HEK293 (cell line): ENCODE data around the gene TFDP1.

Experiments
- CTCF ChIA-PET: fragments of 350-600 bp; formaldehyde crosslinking; extraction: SDS; loops from one replicate; lab custom pipeline; 2021; ENCODE audit warnings: antibody characterized with exemption; lab: Yijun Ruan, JAX
- POLR2A ChIA-PET: fragments of 300-600 bp; formaldehyde crosslinking; extraction: SDS; loops from one replicate; lab custom pipeline; 2020; ENCODE audit warnings: antibody characterized with exemption, inconsistent platforms; lab: Yijun Ruan, JAX
- H3K27ac ChIP-seq: fragments of 200-500 bp; sonication (Bioruptor generic); 2 replicates; pipeline ENCODE4 v1.5.1; 2014; ENCODE audit warnings: low read depth, low read length, control low read depth, inconsistent platforms; ENCODE audit errors: extremely low read depth
- H3K36me3 ChIP-seq, 2 experiments: fragments of 200-500 bp in 1 of 2; sonication (Bioruptor generic) in 1 of 2; 1 replicate in 1 of 2; 2 replicates in 1 of 2; pipeline ENCODE4 v1.5.1; 2014 to 2017; ENCODE audit warnings: inconsistent platforms in 2 of 2, low read length in 2 of 2; ENCODE audit not compliant: control insufficient read depth in 2 of 2, insufficient read depth in 1 of 2
- H3K4me1 ChIP-seq: fragments of 200-500 bp; sonication (Bioruptor generic); 2 replicates; pipeline ENCODE4 v1.5.1; 2014; ENCODE audit warnings: mild to moderate bottlenecking, low read length, inconsistent platforms; ENCODE audit not compliant: control insufficient read depth, insufficient read depth
- H3K4me3 ChIP-seq: 2 replicates; pipeline ENCODE4 v1.5.1; 2011; ENCODE audit warnings: low read depth, mild to moderate bottlenecking, control low read depth, low read length, moderate library complexity
- H3K9me3 ChIP-seq: fragments of 200-500 bp; sonication (Bioruptor generic); 2 replicates; pipeline ENCODE4 v1.5.1; 2014; ENCODE audit warnings: low read depth, low read length, inconsistent platforms; ENCODE audit not compliant: control insufficient read depth, insufficient read depth
- EGR2 ChIP-seq: fragments of 450-650 bp; formaldehyde crosslinking; IDR thresholded peaks from 2 replicates; pipeline ENCODE4 v1.5.1; 2016; ENCODE audit warnings: low read depth, missing biosample characterization, missing genetic modification characterization
- FEZF1 ChIP-seq: fragments of 450-650 bp; formaldehyde crosslinking; IDR thresholded peaks from 2 replicates; pipeline ENCODE4 v1.5.1; 2016; ENCODE audit warnings: missing biosample characterization, missing genetic modification characterization
- GFI1B ChIP-seq: fragments of 450-650 bp; formaldehyde crosslinking; IDR thresholded peaks from 2 replicates; pipeline ENCODE4 v1.5.1; 2016; ENCODE audit warnings: missing biosample characterization, missing genetic modification characterization
- KLF16 ChIP-seq: fragments of 450-650 bp; formaldehyde crosslinking; IDR thresholded peaks from 2 replicates; pipeline ENCODE4 v1.5.1; 2017; ENCODE audit warnings: missing biosample characterization, missing genetic modification characterization
- PRDM2 ChIP-seq: fragments of 450-650 bp; formaldehyde crosslinking; IDR thresholded peaks from 2 replicates; pipeline ENCODE4 v1.5.1; 2016; ENCODE audit warnings: missing biosample characterization, missing genetic modification characterization, borderline replicate concordance
- RBAK ChIP-seq: fragments of 450-650 bp; formaldehyde crosslinking; IDR thresholded peaks from 2 replicates; pipeline ENCODE4 v1.5.1; 2016; ENCODE audit warnings: missing biosample characterization, missing genetic modification characterization
- YY1 ChIP-seq: fragments of 450-650 bp; formaldehyde crosslinking; IDR thresholded peaks from 2 replicates; pipeline ENCODE4 v1.5.1; 2018; ENCODE audit warnings: missing biosample characterization, missing genetic modification characterization
- ZIC2 ChIP-seq: fragments of 450-650 bp; formaldehyde crosslinking; IDR thresholded peaks from 2 replicates; pipeline ENCODE4 v1.5.1; 2016; ENCODE audit warnings: missing biosample characterization, missing genetic modification characterization
- ZNF114 ChIP-seq: fragments of 450-650 bp; formaldehyde crosslinking; IDR thresholded peaks from 2 replicates; pipeline ENCODE4 v1.5.0; 2017; ENCODE audit warnings: missing biosample characterization, missing genetic modification characterization
- ZNF121 ChIP-seq: fragments of 450-650 bp; formaldehyde crosslinking; IDR thresholded peaks from 2 replicates; pipeline ENCODE4 v1.5.1; 2016; ENCODE audit warnings: missing biosample characterization, missing genetic modification characterization
- ZNF175 ChIP-seq: fragments of 450-650 bp; formaldehyde crosslinking; IDR thresholded peaks from 2 replicates; pipeline ENCODE4 v1.5.1; 2016; ENCODE audit warnings: missing biosample characterization, missing genetic modification characterization
- ZNF211 ChIP-seq: fragments of 450-650 bp; formaldehyde crosslinking; IDR thresholded peaks from 2 replicates; pipeline ENCODE4 v1.5.1; 2016; ENCODE audit warnings: low read depth, missing biosample characterization, missing genetic modification characterization
- ZNF280C ChIP-seq: fragments of 450-650 bp; formaldehyde crosslinking; IDR thresholded peaks from 2 replicates; pipeline ENCODE4 v1.5.1; 2016; ENCODE audit warnings: missing biosample characterization, missing genetic modification characterization
- ZNF324 ChIP-seq: fragments of 450-650 bp; formaldehyde crosslinking; IDR thresholded peaks from 2 replicates; pipeline ENCODE4 v1.5.1; 2016; ENCODE audit warnings: missing biosample characterization, missing genetic modification characterization
- ZNF362 ChIP-seq: fragments of 450-650 bp; formaldehyde crosslinking; IDR thresholded peaks from 2 replicates; pipeline ENCODE4 v1.5.1; 2016; ENCODE audit warnings: missing biosample characterization, missing genetic modification characterization
- ZNF449 ChIP-seq: fragments of 450-650 bp; formaldehyde crosslinking; IDR thresholded peaks from 2 replicates; pipeline ENCODE4 v1.5.1; 2017; ENCODE audit warnings: missing biosample characterization, mild to moderate bottlenecking, missing genetic modification characterization, moderate library complexity
- ZNF548 ChIP-seq: fragments of 450-650 bp; formaldehyde crosslinking; IDR thresholded peaks from 2 replicates; pipeline ENCODE4 v1.5.1; 2016; ENCODE audit warnings: missing biosample characterization, missing genetic modification characterization
- ZNF704 ChIP-seq: fragments of 450-650 bp; formaldehyde crosslinking; IDR thresholded peaks from 2 replicates; pipeline ENCODE4 v1.5.1; 2016; ENCODE audit warnings: missing biosample characterization, missing genetic modification characterization

Gene TFDP1

GRCh38 chr13:113548778-113549621, 35.6 kb upstream of the TFDP1 start:
- H3K27ac ChIP-seq = no peak overlapping the region
- TF ChIP-seq ZIC2 (tag by site-specific recombination) (no peak), ZNF362 (tag by site-specific recombination) (no peak), ZNF449 (tag by site-specific recombination) (no peak), ZNF280C (tag by site-specific recombination) (no peak), PRDM2 (no peak), ZNF211 (tag by site-specific recombination) (no peak), ZNF114 (tag by site-specific recombination) (no peak), FEZF1 (tag by site-specific recombination) (no peak), GFI1B (no peak), ZNF548 (no peak), EGR2 (tag by site-specific recombination) (no peak), YY1 (no peak), RBAK (tag by site-specific recombination) (no peak), ZNF324 (no peak), KLF16 (tag by site-specific recombination) (no peak), ZNF175 (tag by site-specific recombination) (no peak), ZNF121 (tag by site-specific recombination) (no peak), ZNF704 (no peak)
- H3K9me3 ChIP-seq = no peaks in the 10 kb centered on the region
- POLR2A ChIA-PET = no interaction called here
- no peak overlapping the region for H3K4me3 ChIP-seq
- CTCF ChIA-PET = interaction anchor here (0.7 to 1.4 kb wide), 2 partner anchors 13 to 135 kb away, joined by 3 to 4 read pairs; no protein-coding TSS in a partner anchor
- no peaks in the 10 kb centered on the region for H3K4me1 ChIP-seq
- peaks cover 0 to 23% of the 10 kb centered on the region in 2 experiments; a peak in 1 of 3 replicates for H3K36me3 ChIP-seq
